Peyer's patch (tissue), 4 donors: ENCODE measurements around the gene MICAL1.

Experiments
- CTCF ChIP-seq, 6 experiments: fragments of 450-650 bp in 4 of 6; fragments of 200-600 bp in 2 of 6; sonication (generic) in 1 of 6; IDR thresholded peaks; one replicate each; pipeline ENCODE4 v1.5.1; 2017 to 2019; ENCODE audit warnings: antibody characterized with exemption in 6 of 6, mild to moderate bottlenecking in 3 of 6, moderate library complexity in 1 of 6
- POLR2A ChIP-seq, 2 donors: fragments of 450-650 bp; IDR thresholded peaks; one replicate each; pipeline ENCODE4 v1.5.1; 2017; ENCODE audit warnings: antibody characterized with exemption in 2 of 2, mild to moderate bottlenecking in 2 of 2, moderate library complexity in 2 of 2

GRCh38 chr6:109411034-109411433 is 44.5 kb downstream of the MICAL1 start:
- TF ChIP-seq CTCF (IDR thresholded peaks at IDR 0.05) (no peak), POLR2A (IDR thresholded peaks at IDR 0.05) (no peak)
